Effector memory CD4-positive, alpha-beta T cell (primary cell): ENCODE measurements around the gene FASN.

Experiments used
- DNase-seq, 3 donors: peaks; one replicate each; pipeline ENCODE4 v3.0.0-alpha.2; 2020
- H3K27ac ChIP-seq: 2 replicates; pipeline ENCODE4 v1.7.0; 2013; ENCODE audit warnings: mild to moderate bottlenecking, low read length, moderate library complexity; ENCODE audit not compliant: insufficient read depth, poor library complexity, severe bottlenecking
- H3K27me3 ChIP-seq: replicated peaks from 2 replicates; pipeline ENCODE4 v1.7.0; 2013; ENCODE audit warnings: mild to moderate bottlenecking, low read length; ENCODE audit not compliant: insufficient read depth, control insufficient read depth, poor library complexity, severe bottlenecking
- H3K36me3 ChIP-seq: 2 replicates; pipeline ENCODE4 v1.7.0; 2013; ENCODE audit warnings: mild to moderate bottlenecking, low read length, moderate library complexity; ENCODE audit not compliant: control insufficient read depth, insufficient read depth
- H3K4me1 ChIP-seq: 2 replicates; pipeline ENCODE4 v1.7.0; 2013; ENCODE audit warnings: low read length, mild to moderate bottlenecking; ENCODE audit not compliant: control insufficient read depth, insufficient read depth, poor library complexity, severe bottlenecking
- H3K4me3 ChIP-seq: 2 replicates; pipeline ENCODE4 v1.7.0; 2013; ENCODE audit warnings: low read length, low read depth, mild to moderate bottlenecking; ENCODE audit not compliant: insufficient read depth, poor library complexity, severe bottlenecking
- H3K9me3 ChIP-seq: 2 replicates; pipeline ENCODE4 v1.7.0; 2013; ENCODE audit warnings: mild to moderate bottlenecking, low read length, moderate library complexity; ENCODE audit not compliant: control insufficient read depth

Gene FASN

GRCh38 chr17:82095777-82096708 lies 2.0 kb downstream of the FASN start:
- Histone ChIP-seq H3K4me1 (peaks cover 16% of the 10 kb centered on the region), H3K4me3 (no peak overlapping the region), H3K27ac (no peak overlapping the region), H3K27me3 (no peaks in the 10 kb centered on the region), H3K36me3 (peaks cover 39% of the 10 kb centered on the region), H3K9me3 (no peaks in the 10 kb centered on the region)
- no peak for DNase-seq

- no peaks in the 10 kb centered on the region for H3K27me3 ChIP-seq
- no peaks in the 10 kb centered on the region for H3K9me3 ChIP-seq
- H3K36me3 ChIP-seq: peaks cover 47% of the 10 kb centered on the region
- H3K27ac ChIP-seq: no peak overlapping the region
- H3K4me1 ChIP-seq: peaks cover 16% of the 10 kb centered on the region
- no peak for DNase-seq
- H3K4me3 ChIP-seq: no peak overlapping the region
Observed at GRCh38 chr17:82094931-82095776, 2.9 kb downstream of the FASN start.

DNA sequence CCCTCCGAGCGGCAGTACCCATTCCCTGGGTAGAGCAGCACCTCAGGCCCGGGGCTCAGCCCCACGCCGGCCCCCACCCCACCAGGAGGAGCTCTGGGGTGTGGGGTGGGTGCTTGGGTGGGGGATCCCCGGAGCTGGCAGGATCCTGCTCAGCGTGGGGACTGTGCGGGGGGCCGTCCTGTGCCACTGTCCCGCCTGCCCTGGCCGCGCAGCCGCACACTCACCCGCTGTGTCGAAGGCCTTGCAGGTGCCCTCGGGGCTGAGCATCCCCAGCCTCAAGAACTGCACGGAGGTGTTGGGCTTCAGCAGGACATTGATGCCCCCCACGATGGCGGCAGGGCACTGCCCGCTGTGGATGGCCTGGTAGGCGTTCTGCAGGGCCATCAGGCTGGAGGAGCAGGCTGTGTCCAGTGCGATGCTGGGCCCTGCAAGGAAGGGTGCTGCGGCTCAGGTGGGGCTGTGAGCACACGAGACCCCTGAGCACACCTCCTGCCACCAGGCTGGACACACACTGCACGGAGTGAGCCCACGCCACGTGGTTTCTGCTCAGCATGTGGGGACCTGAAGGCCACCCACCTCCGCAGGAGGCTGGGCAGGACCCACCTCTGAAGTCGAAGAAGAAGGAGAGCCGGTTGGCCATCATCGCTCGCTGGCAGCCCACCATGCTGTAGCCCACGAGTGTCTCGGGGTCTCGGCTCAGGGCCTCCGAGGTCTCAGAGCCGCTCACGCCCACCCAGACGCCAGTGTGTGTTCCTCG lies 4.9 kb downstream of the FASN start:
- no peak overlapping the region for H3K4me3 ChIP-seq
- H3K36me3 ChIP-seq: peaks cover 67% of the 10 kb centered on the region
- no peak overlapping the region for H3K27ac ChIP-seq
- no peaks in the 10 kb centered on the region for H3K27me3 ChIP-seq
- peaks cover 7% of the 10 kb centered on the region for H3K4me1 ChIP-seq
- H3K9me3 ChIP-seq: no peaks in the 10 kb centered on the region
- DNase-seq: no peak

- H3K36me3 ChIP-seq: peaks cover 73% of the 10 kb centered on the region
- H3K4me1 ChIP-seq: peaks cover 7% of the 10 kb centered on the region
- DNase-seq: no peak
- no peaks in the 10 kb centered on the region for H3K9me3 ChIP-seq
- no peaks in the 10 kb centered on the region for H3K27me3 ChIP-seq
- no peak overlapping the region for H3K27ac ChIP-seq
- H3K4me3 ChIP-seq: no peak overlapping the region
Observed at GRCh38 chr17:82092628-82092994, 5.4 kb downstream of the FASN start.

DNA sequence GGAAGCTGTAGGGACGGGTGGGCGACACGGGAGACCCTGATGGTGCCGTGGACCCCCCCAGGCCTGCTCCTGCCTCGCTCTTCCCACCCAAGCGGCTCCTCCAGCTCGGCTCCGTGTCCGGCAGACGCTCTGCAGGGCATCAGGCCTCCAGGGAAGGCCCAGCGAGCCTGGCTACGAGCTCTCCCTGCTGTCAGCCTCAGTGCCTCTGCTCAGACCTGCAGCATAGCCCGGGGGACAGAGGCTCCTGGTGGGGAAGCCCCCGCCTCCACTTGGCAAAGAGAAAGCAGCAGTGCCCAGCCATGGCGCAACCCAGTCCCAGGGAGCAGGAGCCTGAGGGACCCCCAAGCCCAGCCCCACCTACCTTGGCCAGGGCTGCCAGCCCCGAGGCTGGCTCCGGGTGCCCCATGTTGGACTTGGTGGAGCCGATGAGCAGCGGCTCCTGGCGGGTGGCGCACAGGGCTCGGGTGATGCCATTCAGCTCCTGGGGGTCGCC lies 5.9 kb downstream of the FASN start:
- H3K9me3 ChIP-seq: no peaks in the 10 kb centered on the region
- H3K27me3 ChIP-seq: no peaks in the 10 kb centered on the region
- no peak for DNase-seq
- H3K4me1 ChIP-seq: peaks cover 6% of the 10 kb centered on the region
- peaks cover 78% of the 10 kb centered on the region for H3K36me3 ChIP-seq
- no peak overlapping the region for H3K4me3 ChIP-seq
- H3K27ac ChIP-seq: no peak overlapping the region

GRCh38 chr17:82091264-82092066 lies 6.6 kb downstream of the FASN start:
- Histone ChIP-seq H3K36me3 (peaks cover 84% of the 10 kb centered on the region), H3K9me3 (no peaks in the 10 kb centered on the region), H3K27ac (no peak overlapping the region), H3K4me1 (no peaks in the 10 kb centered on the region), H3K27me3 (no peaks in the 10 kb centered on the region), H3K4me3 (no peak overlapping the region)
- DNase-seq: no peak

DNA sequence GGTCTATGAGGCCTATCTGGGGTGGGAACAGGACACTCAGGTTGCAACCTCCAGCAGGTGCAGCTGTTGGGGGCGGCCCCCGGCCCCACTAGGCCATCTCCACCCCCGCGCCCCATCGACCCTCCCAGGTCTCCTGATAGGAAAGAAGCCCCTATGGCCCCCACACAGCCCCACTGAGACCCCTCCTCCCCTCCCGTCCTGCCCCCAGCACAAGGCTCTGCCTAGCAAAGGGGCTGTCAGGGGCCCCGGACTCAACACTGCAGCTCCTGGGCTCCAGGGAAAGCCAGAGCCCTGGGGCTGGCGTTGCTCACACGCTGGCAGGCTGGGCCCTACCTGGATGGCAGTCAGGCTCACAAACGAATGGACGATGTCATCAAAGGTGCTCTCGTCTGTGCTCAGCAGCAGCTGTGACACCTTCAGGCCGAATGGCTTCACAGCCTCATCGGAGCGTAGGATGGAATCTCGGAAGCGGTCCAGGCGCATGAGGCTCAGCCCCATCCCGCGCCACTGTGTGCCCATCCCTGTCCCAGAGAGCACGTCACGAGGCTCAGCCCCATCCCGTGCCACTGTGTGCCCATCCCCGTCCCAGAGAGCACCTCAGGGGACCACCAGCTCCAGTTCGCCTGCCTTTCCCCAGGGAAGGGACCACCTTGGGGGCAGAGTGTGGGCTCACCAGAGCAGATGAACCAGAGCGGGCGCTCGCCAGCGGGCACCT lies 7.3 kb downstream of the FASN start:
- H3K9me3 ChIP-seq: no peaks in the 10 kb centered on the region
- no peak for DNase-seq
- peaks cover 92% of the 10 kb centered on the region for H3K36me3 ChIP-seq
- no peak overlapping the region for H3K4me3 ChIP-seq
- no peak overlapping the region for H3K27ac ChIP-seq
- no peaks in the 10 kb centered on the region for H3K4me1 ChIP-seq
- no peaks in the 10 kb centered on the region for H3K27me3 ChIP-seq

- H3K27ac ChIP-seq: no peak overlapping the region
- H3K9me3 ChIP-seq: no peaks in the 10 kb centered on the region
- no peak overlapping the region for H3K4me3 ChIP-seq
- no peaks in the 10 kb centered on the region for H3K4me1 ChIP-seq
- no peaks in the 10 kb centered on the region for H3K27me3 ChIP-seq
- H3K36me3 ChIP-seq: peaks cover 92% of the 10 kb centered on the region
- DNase-seq: no peak
Observed at GRCh38 chr17:82089723-82090548, 8.1 kb downstream of the FASN start.
